SU-DHL-6 (cell line): ENCODE results near the gene KRT6B.

Experiments used
- EZH2phosphoT487 ChIP-seq: fragments of 200-600 bp; sonication (generic), shearing (Covaris generic); conservative IDR thresholded peaks from 2 replicates; pipeline ENCODE4 v1.6.1; 2018; ENCODE audit warnings: mild to moderate bottlenecking, antibody characterized with exemption, low read length, moderate library complexity, mixed read lengths
- TF ChIP-seq, protein P1 (sequence below): fragments of 200-600 bp; sonication (generic); IDR thresholded peaks from one replicate; pipeline ENCODE4 v1.5.1; 2017; ENCODE audit warnings: antibody characterized with exemption, mild to moderate bottlenecking, low read length, moderate library complexity; ENCODE audit not compliant: insufficient read depth, poor library complexity, severe bottlenecking

DNA sequence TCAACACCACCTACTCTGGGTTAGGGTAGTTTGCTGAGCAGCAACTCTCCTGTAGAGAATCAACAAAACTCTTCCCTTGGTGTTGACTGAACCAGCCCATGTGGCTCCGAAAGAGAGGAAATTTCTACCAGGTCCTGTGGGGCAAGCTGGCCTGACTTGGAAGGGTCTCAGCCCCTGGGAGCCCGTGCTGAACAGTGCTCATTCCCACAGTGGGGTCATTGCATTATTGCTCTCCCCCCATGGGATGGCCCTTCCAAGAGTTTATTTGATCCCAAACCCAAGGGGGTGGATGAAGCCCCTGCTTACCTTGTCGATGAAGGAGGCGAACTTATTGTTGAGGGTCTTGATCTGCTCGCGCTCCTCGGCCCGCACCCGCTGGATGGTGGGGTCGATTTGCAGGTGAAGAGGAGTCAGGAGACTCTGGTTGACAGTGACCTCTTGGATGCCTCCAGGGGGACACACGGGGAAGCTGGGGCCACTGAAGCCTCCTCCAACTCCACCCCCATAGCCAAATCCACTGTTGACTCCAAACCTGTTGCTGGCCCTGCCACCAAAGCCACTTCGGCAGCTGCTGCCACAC lies 18.4 kb downstream of the KRT6B start:
- TF ChIP-seq, protein P1, sequence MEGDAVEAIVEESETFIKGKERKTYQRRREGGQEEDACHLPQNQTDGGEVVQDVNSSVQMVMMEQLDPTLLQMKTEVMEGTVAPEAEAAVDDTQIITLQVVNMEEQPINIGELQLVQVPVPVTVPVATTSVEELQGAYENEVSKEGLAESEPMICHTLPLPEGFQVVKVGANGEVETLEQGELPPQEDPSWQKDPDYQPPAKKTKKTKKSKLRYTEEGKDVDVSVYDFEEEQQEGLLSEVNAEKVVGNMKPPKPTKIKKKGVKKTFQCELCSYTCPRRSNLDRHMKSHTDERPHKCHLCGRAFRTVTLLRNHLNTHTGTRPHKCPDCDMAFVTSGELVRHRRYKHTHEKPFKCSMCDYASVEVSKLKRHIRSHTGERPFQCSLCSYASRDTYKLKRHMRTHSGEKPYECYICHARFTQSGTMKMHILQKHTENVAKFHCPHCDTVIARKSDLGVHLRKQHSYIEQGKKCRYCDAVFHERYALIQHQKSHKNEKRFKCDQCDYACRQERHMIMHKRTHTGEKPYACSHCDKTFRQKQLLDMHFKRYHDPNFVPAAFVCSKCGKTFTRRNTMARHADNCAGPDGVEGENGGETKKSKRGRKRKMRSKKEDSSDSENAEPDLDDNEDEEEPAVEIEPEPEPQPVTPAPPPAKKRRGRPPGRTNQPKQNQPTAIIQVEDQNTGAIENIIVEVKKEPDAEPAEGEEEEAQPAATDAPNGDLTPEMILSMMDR: no peak
- no peak for TF ChIP-seq EZH2phosphoT487
